ENCODE results near the gene ATP6V0A4.
"Not testable (repeated sequence)": the region's sequence is repeated elsewhere in the genome, so short reads cannot be mapped to it uniquely, and the experiment has no call there.

Gene ATP6V0A4

DNA sequence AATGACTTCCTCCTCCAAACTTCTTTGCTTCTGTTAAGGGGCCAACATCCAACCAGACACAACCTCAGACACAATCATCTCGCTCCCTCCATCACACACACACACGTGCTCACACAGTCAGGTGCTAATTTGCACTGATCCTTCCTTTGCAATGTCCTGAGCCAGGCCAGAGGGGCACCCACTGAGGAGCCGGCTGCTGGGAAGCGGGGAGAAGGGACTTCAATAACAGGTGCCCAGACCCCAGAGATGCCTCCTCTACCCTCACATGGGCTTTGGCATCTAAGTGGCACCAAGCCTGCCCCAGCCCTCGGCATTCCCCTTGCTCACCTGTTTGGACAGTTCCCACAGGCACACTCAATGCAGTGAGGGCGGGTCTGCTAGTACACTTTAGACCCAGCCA lies 62.6 kb downstream of the ATP6V0A4 start:
- H2BK5ac ChIP-seq (ENCODE audit: low read length), result no peak overlapping the region
- H2BK120ac ChIP-seq (ENCODE audit: low read depth, low read length), result no peak overlapping the region
- H3K18ac ChIP-seq (ENCODE audit: low read length), result peak overlapping the region; percentile 13
- H4K91ac ChIP-seq (ENCODE audit: low read depth, low read length, poor library complexity), result no peak overlapping the region
- no peak overlapping the region for H3K4me3 ChIP-seq (ENCODE audit: low read length in 2 of 2)
- DNase-seq (ENCODE audit: low spot score), result no peak
- H3K23ac ChIP-seq (ENCODE audit: low read depth, low read length, poor library complexity), result no peak overlapping the region
- no peaks in the 10 kb centered on the region for H3K27me3 ChIP-seq (ENCODE audit: control insufficient read depth in 3 of 3, insufficient read depth in 3 of 3, low read depth in 1 of 3, low read length in 3 of 3)
- no peak overlapping the region for H2AK5ac ChIP-seq (ENCODE audit: low read depth, low read length)
- H3K9me3 ChIP-seq (replicated peaks in 1 of 2; ENCODE audit: control insufficient read depth in 2 of 2, insufficient read depth in 1 of 2, low read depth in 1 of 2, low read length in 2 of 2), result peaks cover 0 to 3% of the 10 kb centered on the region in 2 donors
- no CpG with 5 or more reads among the region's 6 CpGs for WGBS, 2 donors (ENCODE audit: extremely low coverage in 2 of 2, insufficient read length in 2 of 2, insufficient replicate concordance in 1 of 2)
- H3K36me3 ChIP-seq (replicated peaks in 1 of 2; ENCODE audit: control insufficient read depth in 2 of 2, insufficient read depth in 2 of 2, low read length in 2 of 2), result no peaks in the 10 kb centered on the region
- H3K14ac ChIP-seq (ENCODE audit: low read length), result no peak overlapping the region
- no peak overlapping the region for H3K4me2 ChIP-seq (ENCODE audit: insufficient read depth, low read length, poor library complexity, severe bottlenecking)
- H2AFZ ChIP-seq (ENCODE audit: low read length), result no peak overlapping the region
- H3K4ac ChIP-seq (ENCODE audit: low read length), result no peak overlapping the region
- no peak overlapping the region for H4K8ac ChIP-seq (ENCODE audit: low read depth, low read length)
- H3K27ac ChIP-seq (replicated peaks; ENCODE audit: low read length), result no peak overlapping the region
- H3K4me1 ChIP-seq (ENCODE audit: control insufficient read depth in 2 of 2, insufficient read depth in 1 of 2, low read depth in 1 of 2, low read length in 2 of 2), result peaks cover 0 to 2% of the 10 kb centered on the region in 2 donors
- H2BK12ac ChIP-seq (ENCODE audit: low read length), result no peak overlapping the region
- peak overlapping the region; percentile 16 for H2BK15ac ChIP-seq (ENCODE audit: low read length)
- H3K79me1 ChIP-seq (ENCODE audit: low read depth, low read length), result no peaks in the 10 kb centered on the region
- no peak overlapping the region for H3K9ac ChIP-seq (ENCODE audit: low read depth, low read length, poor library complexity)

GRCh38 chr7:138731733-138732132 lies 66.3 kb downstream of the ATP6V0A4 start:
- not testable (repeated sequence) for H2BK15ac ChIP-seq (ENCODE audit: low read length); H3K9ac ChIP-seq (ENCODE audit: low read depth, low read length, poor library complexity); H3K4me2 ChIP-seq (ENCODE audit: insufficient read depth, low read length, poor library complexity, severe bottlenecking); H2AK5ac ChIP-seq (ENCODE audit: low read depth, low read length); H3K4ac ChIP-seq (ENCODE audit: low read length); H4K91ac ChIP-seq (ENCODE audit: low read depth, low read length, poor library complexity); H3K27ac ChIP-seq (replicated peaks; ENCODE audit: low read length); H3K36me3 ChIP-seq (replicated peaks in 1 of 2; ENCODE audit: control insufficient read depth in 2 of 2, insufficient read depth in 2 of 2, low read length in 2 of 2); H3K4me1 ChIP-seq (ENCODE audit: control insufficient read depth in 2 of 2, insufficient read depth in 1 of 2, low read depth in 1 of 2, low read length in 2 of 2); H2BK5ac ChIP-seq (ENCODE audit: low read length); H4K8ac ChIP-seq (ENCODE audit: low read depth, low read length); H3K4me3 ChIP-seq (ENCODE audit: low read length in 2 of 2); H3K23ac ChIP-seq (ENCODE audit: low read depth, low read length, poor library complexity); H3K14ac ChIP-seq (ENCODE audit: low read length); H3K9me3 ChIP-seq (replicated peaks in 1 of 2; ENCODE audit: control insufficient read depth in 2 of 2, insufficient read depth in 1 of 2, low read depth in 1 of 2, low read length in 2 of 2); H3K79me1 ChIP-seq (ENCODE audit: low read depth, low read length); H2AFZ ChIP-seq (ENCODE audit: low read length); H2BK120ac ChIP-seq (ENCODE audit: low read depth, low read length); H3K18ac ChIP-seq (ENCODE audit: low read length); H3K27me3 ChIP-seq (ENCODE audit: control insufficient read depth in 3 of 3, insufficient read depth in 3 of 3, low read depth in 1 of 3, low read length in 3 of 3); H2BK12ac ChIP-seq (ENCODE audit: low read length); DNase-seq (ENCODE audit: low spot score)
- WGBS, 2 donors (ENCODE audit: extremely low coverage in 2 of 2, insufficient read length in 2 of 2, insufficient replicate concordance in 1 of 2), result no CpG with 5 or more reads among the region's 5 CpGs

DNA sequence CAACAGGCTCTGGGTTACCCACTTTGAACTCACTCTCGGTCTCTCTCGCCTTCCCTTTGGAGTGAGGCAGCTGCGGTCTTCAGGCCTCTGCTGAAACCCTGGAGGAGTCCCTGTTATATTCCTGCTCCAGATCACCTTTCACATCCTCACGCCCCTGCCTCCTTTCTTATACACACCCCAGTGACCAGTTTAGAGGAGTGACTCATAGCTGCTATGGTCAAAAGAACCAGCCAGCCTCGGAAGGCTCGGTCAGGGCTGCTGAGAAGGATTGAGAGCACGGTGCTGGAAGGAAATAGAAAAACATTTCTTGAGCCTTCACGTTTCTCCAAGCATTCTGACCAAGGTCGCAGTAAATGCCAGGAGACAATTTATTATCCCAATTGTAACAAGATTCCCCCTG lies 68.6 kb downstream of the ATP6V0A4 start:
- H2BK5ac ChIP-seq (ENCODE audit: low read length), result no peak overlapping the region
- no peak overlapping the region for H3K4me3 ChIP-seq (ENCODE audit: low read length in 2 of 2)
- no peak overlapping the region for H2AFZ ChIP-seq (ENCODE audit: low read length)
- H2BK120ac ChIP-seq (ENCODE audit: low read depth, low read length), result no peak overlapping the region
- H3K14ac ChIP-seq (ENCODE audit: low read length), result no peak overlapping the region
- H3K23ac ChIP-seq (ENCODE audit: low read depth, low read length, poor library complexity), result no peak overlapping the region
- H3K4me1 ChIP-seq (ENCODE audit: control insufficient read depth in 2 of 2, insufficient read depth in 1 of 2, low read depth in 1 of 2, low read length in 2 of 2), result no peaks in the 10 kb centered on the region
- no peak overlapping the region for H3K27ac ChIP-seq (replicated peaks; ENCODE audit: low read length)
- no peak overlapping the region for H3K9ac ChIP-seq (ENCODE audit: low read depth, low read length, poor library complexity)
- no peak for DNase-seq (ENCODE audit: low spot score)
- H3K4me2 ChIP-seq (ENCODE audit: insufficient read depth, low read length, poor library complexity, severe bottlenecking), result no peak overlapping the region
- no peak overlapping the region for H4K91ac ChIP-seq (ENCODE audit: low read depth, low read length, poor library complexity)
- no peak overlapping the region for H2BK15ac ChIP-seq (ENCODE audit: low read length)
- H3K27me3 ChIP-seq (ENCODE audit: control insufficient read depth in 3 of 3, insufficient read depth in 3 of 3, low read depth in 1 of 3, low read length in 3 of 3), result no peaks in the 10 kb centered on the region
- no peak overlapping the region for H3K18ac ChIP-seq (ENCODE audit: low read length)
- H3K9me3 ChIP-seq (replicated peaks in 1 of 2; ENCODE audit: control insufficient read depth in 2 of 2, insufficient read depth in 1 of 2, low read depth in 1 of 2, low read length in 2 of 2), result no peaks in the 10 kb centered on the region
- no CpG with 5 or more reads among the region's 9 CpGs for WGBS, 2 donors (ENCODE audit: extremely low coverage in 2 of 2, insufficient read length in 2 of 2, insufficient replicate concordance in 1 of 2)
- no peak overlapping the region for H2AK5ac ChIP-seq (ENCODE audit: low read depth, low read length)
- H3K36me3 ChIP-seq (replicated peaks in 1 of 2; ENCODE audit: control insufficient read depth in 2 of 2, insufficient read depth in 2 of 2, low read length in 2 of 2), result no peaks in the 10 kb centered on the region
- no peaks in the 10 kb centered on the region for H3K79me1 ChIP-seq (ENCODE audit: low read depth, low read length)
- no peak overlapping the region for H3K4ac ChIP-seq (ENCODE audit: low read length)
- H2BK12ac ChIP-seq (ENCODE audit: low read length), result no peak overlapping the region
- no peak overlapping the region for H4K8ac ChIP-seq (ENCODE audit: low read depth, low read length)

- H3K9ac ChIP-seq (ENCODE audit: low read depth, low read length, poor library complexity), result no peak overlapping the region
- H3K23ac ChIP-seq (ENCODE audit: low read depth, low read length, poor library complexity), result no peak overlapping the region
- DNase-seq (ENCODE audit: low spot score), result no peak
- no peak overlapping the region for H2BK5ac ChIP-seq (ENCODE audit: low read length)
- H4K8ac ChIP-seq (ENCODE audit: low read depth, low read length), result no peak overlapping the region
- no CpG with 5 or more reads among the region's 10 CpGs for WGBS, 2 donors (ENCODE audit: extremely low coverage in 2 of 2, insufficient read length in 2 of 2, insufficient replicate concordance in 1 of 2)
- H3K9me3 ChIP-seq (replicated peaks in 1 of 2; ENCODE audit: control insufficient read depth in 2 of 2, insufficient read depth in 1 of 2, low read depth in 1 of 2, low read length in 2 of 2), result no peaks in the 10 kb centered on the region
- H3K4me2 ChIP-seq (ENCODE audit: insufficient read depth, low read length, poor library complexity, severe bottlenecking), result no peak overlapping the region
- H3K4ac ChIP-seq (ENCODE audit: low read length), result no peak overlapping the region
- H3K4me1 ChIP-seq (ENCODE audit: control insufficient read depth in 2 of 2, insufficient read depth in 1 of 2, low read depth in 1 of 2, low read length in 2 of 2), result no peaks in the 10 kb centered on the region
- no peaks in the 10 kb centered on the region for H3K36me3 ChIP-seq (replicated peaks in 1 of 2; ENCODE audit: control insufficient read depth in 2 of 2, insufficient read depth in 2 of 2, low read length in 2 of 2)
- no peaks in the 10 kb centered on the region for H3K79me1 ChIP-seq (ENCODE audit: low read depth, low read length)
- no peak overlapping the region for H2AFZ ChIP-seq (ENCODE audit: low read length)
- H2AK5ac ChIP-seq (ENCODE audit: low read depth, low read length), result no peak overlapping the region
- H3K14ac ChIP-seq (ENCODE audit: low read length), result no peak overlapping the region
- no peak overlapping the region for H3K18ac ChIP-seq (ENCODE audit: low read length)
- no peak overlapping the region for H2BK12ac ChIP-seq (ENCODE audit: low read length)
- H3K27me3 ChIP-seq (ENCODE audit: control insufficient read depth in 3 of 3, insufficient read depth in 3 of 3, low read depth in 1 of 3, low read length in 3 of 3), result no peaks in the 10 kb centered on the region
- H3K4me3 ChIP-seq (ENCODE audit: low read length in 2 of 2), result no peak overlapping the region
- H2BK120ac ChIP-seq (ENCODE audit: low read depth, low read length), result no peak overlapping the region
- H3K27ac ChIP-seq (replicated peaks; ENCODE audit: low read length), result no peak overlapping the region
- no peak overlapping the region for H2BK15ac ChIP-seq (ENCODE audit: low read length)
- no peak overlapping the region for H4K91ac ChIP-seq (ENCODE audit: low read depth, low read length, poor library complexity)
Observed at GRCh38 chr7:138727336-138728099, 70.5 kb downstream of the ATP6V0A4 start.
